HG03378 (cell line): ENCODE measurements around the gene SSTR4.
"Not testable (repeated sequence)": the region's sequence is repeated elsewhere in the genome, so short reads cannot be mapped to it uniquely, and the experiment has no call there.

Experiments
- ATAC-seq: cut with Tn5 transposase; IDR thresholded peaks from one replicate; pipeline ENCODE4 v1.9.1; 2021; ENCODE audit warnings: mild to moderate bottlenecking, moderate library complexity; ENCODE audit not compliant: unreplicated experiment

The SSTR4 gene

GRCh38 chr20:23018432-23018831 lies 16.7 kb upstream of the SSTR4 start:
- ATAC-seq, result no peak

GRCh38 chr20:23018941-23019340 lies 16.2 kb upstream of the SSTR4 start:
- ATAC-seq, result no peak

- no peak for ATAC-seq
These were observed 15.7 kb upstream of the SSTR4 start for GRCh38 chr20:23019403-23019802.

- no peak for ATAC-seq
These were observed 14.7 kb upstream of the SSTR4 start for GRCh38 chr20:23020230-23021018.

- no peak for ATAC-seq
These were observed 13.6 kb upstream of the SSTR4 start for GRCh38 chr20:23021541-23021940.

- ATAC-seq, result no peak
These were observed 13.2 kb upstream of the SSTR4 start for GRCh38 chr20:23021951-23022350.

- ATAC-seq, result no peak
These were observed 12.3 kb upstream of the SSTR4 start for GRCh38 chr20:23022849-23023248.

GRCh38 chr20:23023621-23024177 lies 11.4 kb upstream of the SSTR4 start:
- no peak for ATAC-seq

GRCh38 chr20:23024701-23025100 lies 10.4 kb upstream of the SSTR4 start:
- no peak for ATAC-seq

GRCh38 chr20:23025503-23025902 lies 9.6 kb upstream of the SSTR4 start:
- ATAC-seq, result not testable (repeated sequence)

- no peak for ATAC-seq
These were observed 7.4 kb upstream of the SSTR4 start for GRCh38 chr20:23027721-23028120.

GRCh38 chr20:23028392-23028791 lies 6.7 kb upstream of the SSTR4 start:
- no peak for ATAC-seq

GRCh38 chr20:23029324-23029723 lies 5.8 kb upstream of the SSTR4 start:
- ATAC-seq, result no peak

- no peak for ATAC-seq
These were observed 3.8 kb upstream of the SSTR4 start for GRCh38 chr20:23031346-23031745.

GRCh38 chr20:23032056-23032749 lies 2.9 kb upstream of the SSTR4 start:
- ATAC-seq, result no peak

- no peak for ATAC-seq
These were observed 2.4 kb upstream of the SSTR4 start for GRCh38 chr20:23032750-23033078.

- no peak for ATAC-seq
These were observed 1.2 kb upstream of the SSTR4 start for GRCh38 chr20:23033918-23034317.

GRCh38 chr20:23035731-23036130 lies 619 bp downstream of the SSTR4 start:
- ATAC-seq, result no peak

GRCh38 chr20:23036371-23036770 lies 1.3 kb downstream of the SSTR4 start:
- no peak for ATAC-seq

GRCh38 chr20:23037017-23037481 lies 1.9 kb downstream of the SSTR4 start:
- ATAC-seq, result no peak

GRCh38 chr20:23039136-23039875 lies 4.2 kb downstream of the SSTR4 start:
- no peak for ATAC-seq
